ENCODE data around the gene PHACTR1. TPM values are rescaled to one million over a fixed set of nuclear protein-coding genes. Genes with fewer than 3 reads are reported as not detected.

Gene PHACTR1
- total RNA-seq, 2 experiments from 2014 or later, result 1.3 to 2.3 TPM

GRCh38 chr6:12909833-12910232, 193.3 kb downstream of the PHACTR1 start:
- no peak for TF ChIP-seq CTCF (IDR thresholded peaks at IDR 0.05)
- Histone ChIP-seq H3K4me1 (ENCODE audit: insufficient read depth, low read length) (no peaks in the 10 kb centered on the region), H3K27ac (ENCODE audit: low read depth in 1 of 2, low read length in 2 of 2) (no peak overlapping the region), H3K36me3 (ENCODE audit: insufficient read depth, low read length) (no peaks in the 10 kb centered on the region), H3K27me3 (ENCODE audit: control insufficient read depth in 1 of 2, insufficient read depth in 2 of 2, low read length in 2 of 2) (peaks cover 1 to 4% of the 10 kb centered on the region in 2 experiments), H3K4me3 (ENCODE audit: low read length) (no peak overlapping the region), H3K9me3 (ENCODE audit: control insufficient read depth in 1 of 2, insufficient read depth in 1 of 2, low read length in 2 of 2) (no peaks in the 10 kb centered on the region)
- POLR2A ChIA-PET, result no interaction called here
- H3K4me3 Mint-ChIP-seq, result no peak overlapping the region
- no peak for ATAC-seq (ENCODE audit: poor library complexity)
- H3K9me3 Mint-ChIP-seq, result no peaks in the 10 kb centered on the region
- no peaks in the 10 kb centered on the region for H3K4me1 Mint-ChIP-seq (ENCODE audit: low read depth)
- H3K27me3 Mint-ChIP-seq, result peaks cover 4% of the 10 kb centered on the region
- no peaks in the 10 kb centered on the region for H3K36me3 Mint-ChIP-seq (ENCODE audit: low read depth)
- H3K27ac Mint-ChIP-seq, result no peak overlapping the region
- no peak for DNase-seq
- intact Hi-C loops (cut with DNase I, micrococcal nuclease), result loop anchor here (2.0 kb wide), 2 partner anchors 421 to 423 kb away; no protein-coding TSS in a partner anchor
- CTCF ChIA-PET, result no interaction called here

GRCh38 chr6:12911427-12911826, 194.9 kb downstream of the PHACTR1 start:
- intact Hi-C loops (cut with DNase I, micrococcal nuclease), result loop anchor here (2.0 kb wide), 2 partner anchors 419 to 421 kb away; no protein-coding TSS in a partner anchor
- peak in 3 of 14 experiments; percentile 6 to 18 (median 11) for DNase-seq
- TF ChIP-seq CTCF (IDR thresholded peaks at IDR 0.05), result peak; percentile 17
- Histone ChIP-seq H3K27ac (ENCODE audit: low read depth in 1 of 2, low read length in 2 of 2) (no peak overlapping the region), H3K4me3 (ENCODE audit: low read length) (no peak overlapping the region), H3K9me3 (ENCODE audit: control insufficient read depth in 1 of 2, insufficient read depth in 1 of 2, low read length in 2 of 2) (no peaks in the 10 kb centered on the region), H3K36me3 (ENCODE audit: insufficient read depth, low read length) (no peaks in the 10 kb centered on the region), H3K4me1 (ENCODE audit: insufficient read depth, low read length) (no peaks in the 10 kb centered on the region), H3K27me3 (ENCODE audit: control insufficient read depth in 1 of 2, insufficient read depth in 2 of 2, low read length in 2 of 2) (peaks cover 0 to 2% of the 10 kb centered on the region in 2 experiments)
- Mint-ChIP-seq H3K4me1 (ENCODE audit: low read depth) (no peaks in the 10 kb centered on the region), H3K27me3 (no peaks in the 10 kb centered on the region), H3K27ac (no peak overlapping the region), H3K36me3 (ENCODE audit: low read depth) (no peaks in the 10 kb centered on the region), H3K9me3 (no peaks in the 10 kb centered on the region), H3K4me3 (no peak overlapping the region)
- ChIA-PET CTCF (no interaction called here), POLR2A (interaction anchor here (1.2 kb wide), 1 partner anchor 417 kb away, joined by 4 read pairs; the partner anchor contains the start of gene TBC1D7)
- ATAC-seq (ENCODE audit: poor library complexity), result no peak

GRCh38 chr6:12913201-12913600, 196.6 kb downstream of the PHACTR1 start:
- Histone ChIP-seq H3K36me3 (ENCODE audit: insufficient read depth, low read length) (no peaks in the 10 kb centered on the region), H3K4me1 (ENCODE audit: insufficient read depth, low read length) (no peaks in the 10 kb centered on the region), H3K9me3 (ENCODE audit: control insufficient read depth in 1 of 2, insufficient read depth in 1 of 2, low read length in 2 of 2) (no peaks in the 10 kb centered on the region), H3K4me3 (ENCODE audit: low read length) (no peak overlapping the region), H3K27me3 (ENCODE audit: control insufficient read depth in 1 of 2, insufficient read depth in 2 of 2, low read length in 2 of 2) (peaks cover 0 to 2% of the 10 kb centered on the region in 2 experiments), H3K27ac (ENCODE audit: low read depth in 1 of 2, low read length in 2 of 2) (no peak overlapping the region)
- Mint-ChIP-seq H3K27me3 (no peaks in the 10 kb centered on the region), H3K9me3 (no peaks in the 10 kb centered on the region), H3K4me3 (no peak overlapping the region), H3K27ac (no peak overlapping the region), H3K4me1 (ENCODE audit: low read depth) (no peaks in the 10 kb centered on the region), H3K36me3 (ENCODE audit: low read depth) (no peaks in the 10 kb centered on the region)
- POLR2A ChIA-PET, result no interaction called here
- CTCF ChIA-PET, result no interaction called here
- TF ChIP-seq CTCF (IDR thresholded peaks at IDR 0.05), result no peak
- intact Hi-C loops (cut with DNase I, micrococcal nuclease), result no loop called here
- ATAC-seq (ENCODE audit: poor library complexity) (no peak), DNase-seq (no peak)

Data from CD4-positive, alpha-beta T cell (primary cell).